ENCODE measurements around the gene BEST1. TPM values are rescaled to one million over a fixed set of nuclear protein-coding genes. Genes with fewer than 3 reads are reported as not detected.

Gene BEST1
- total RNA-seq, 2 experiments from 2014 or later: 0.14 to 0.25 TPM

GRCh38 chr11:61916737-61917333 lies 33.3 kb upstream of the BEST1 start:
- no peak overlapping the region for H3K4me3 ChIP-seq (ENCODE audit: low read length)
- DNase-seq (peak in 1 of 14 experiments; percentile 28), ATAC-seq (ENCODE audit: poor library complexity) (no peak)
- TF ChIP-seq CTCF (IDR thresholded peaks at IDR 0.05): no peak
- peaks cover 32 to 43% of the 10 kb centered on the region in 2 experiments for H3K27me3 ChIP-seq (ENCODE audit: control insufficient read depth in 1 of 2, insufficient read depth in 2 of 2, low read length in 2 of 2)
- H3K9me3 Mint-ChIP-seq: no peaks in the 10 kb centered on the region
- H3K4me1 Mint-ChIP-seq (ENCODE audit: low read depth): peaks cover 15% of the 10 kb centered on the region
- peaks cover 0 to 7% of the 10 kb centered on the region in 2 experiments for H3K9me3 ChIP-seq (ENCODE audit: control insufficient read depth in 1 of 2, insufficient read depth in 1 of 2, low read length in 2 of 2)
- H3K27ac ChIP-seq (ENCODE audit: low read depth in 1 of 2, low read length in 2 of 2): no peak overlapping the region
- peaks cover 13% of the 10 kb centered on the region for H3K4me1 ChIP-seq (ENCODE audit: insufficient read depth, low read length)
- H3K36me3 ChIP-seq (ENCODE audit: insufficient read depth, low read length): no peaks in the 10 kb centered on the region
- no peak overlapping the region for H3K27ac Mint-ChIP-seq
- H3K27me3 Mint-ChIP-seq: peaks cover 85% of the 10 kb centered on the region
- no peaks in the 10 kb centered on the region for H3K36me3 Mint-ChIP-seq (ENCODE audit: low read depth)
- no peak overlapping the region for H3K4me3 Mint-ChIP-seq
- POLR2A ChIA-PET: no interaction called here
- intact Hi-C loops (cut with DNase I, micrococcal nuclease): no loop called here
- CTCF ChIA-PET: interaction anchor here (2.2 kb wide), 1 partner anchor 165 kb away, joined by 7 read pairs; no protein-coding TSS in a partner anchor

- POLR2A ChIA-PET: no interaction called here
- CTCF ChIA-PET: interaction anchor here (0.8 kb wide), 1 partner anchor 19 kb away, joined by 3 read pairs; no protein-coding TSS in a partner anchor
- H3K36me3 Mint-ChIP-seq (ENCODE audit: low read depth): no peaks in the 10 kb centered on the region
- no peak within 1 kb of the TSS for H3K27ac ChIP-seq (ENCODE audit: low read depth in 1 of 2, low read length in 2 of 2)
- peaks cover 32 to 43% of the 10 kb centered on the region in 2 experiments for H3K27me3 ChIP-seq (ENCODE audit: control insufficient read depth in 1 of 2, insufficient read depth in 2 of 2, low read length in 2 of 2)
- no peak within 1 kb of the TSS for H3K27ac Mint-ChIP-seq
- TF ChIP-seq CTCF (IDR thresholded peaks at IDR 0.05): no peak
- peak in 1 of 14 experiments; percentile 29 for DNase-seq
- peaks cover 80% of the 10 kb centered on the region for H3K27me3 Mint-ChIP-seq
- intact Hi-C loops (cut with DNase I, micrococcal nuclease): no loop called here
- no peak within 1 kb of the TSS for H3K4me3 ChIP-seq (ENCODE audit: low read length)
- peaks cover 0 to 7% of the 10 kb centered on the region in 2 experiments for H3K9me3 ChIP-seq (ENCODE audit: control insufficient read depth in 1 of 2, insufficient read depth in 1 of 2, low read length in 2 of 2)
- no peaks in the 10 kb centered on the region for H3K9me3 Mint-ChIP-seq
- peaks cover 15% of the 10 kb centered on the region for H3K4me1 Mint-ChIP-seq (ENCODE audit: low read depth)
- peaks cover 13% of the 10 kb centered on the region for H3K4me1 ChIP-seq (ENCODE audit: insufficient read depth, low read length)
- no peaks in the 10 kb centered on the region for H3K36me3 ChIP-seq (ENCODE audit: insufficient read depth, low read length)
- peak; percentile 26 for ATAC-seq (ENCODE audit: poor library complexity)
- peak within 1 kb of the TSS; percentile 75 for H3K4me3 Mint-ChIP-seq
Observed at GRCh38 chr11:61917334-61918109, 32.6 kb upstream of the BEST1 start, which contains the start of gene RAB3IL1. TSS of gene RAB3IL1 (minus strand) at chr11:61917566. CDS start at chr11:61917367, 199 bp downstream.

DNA sequence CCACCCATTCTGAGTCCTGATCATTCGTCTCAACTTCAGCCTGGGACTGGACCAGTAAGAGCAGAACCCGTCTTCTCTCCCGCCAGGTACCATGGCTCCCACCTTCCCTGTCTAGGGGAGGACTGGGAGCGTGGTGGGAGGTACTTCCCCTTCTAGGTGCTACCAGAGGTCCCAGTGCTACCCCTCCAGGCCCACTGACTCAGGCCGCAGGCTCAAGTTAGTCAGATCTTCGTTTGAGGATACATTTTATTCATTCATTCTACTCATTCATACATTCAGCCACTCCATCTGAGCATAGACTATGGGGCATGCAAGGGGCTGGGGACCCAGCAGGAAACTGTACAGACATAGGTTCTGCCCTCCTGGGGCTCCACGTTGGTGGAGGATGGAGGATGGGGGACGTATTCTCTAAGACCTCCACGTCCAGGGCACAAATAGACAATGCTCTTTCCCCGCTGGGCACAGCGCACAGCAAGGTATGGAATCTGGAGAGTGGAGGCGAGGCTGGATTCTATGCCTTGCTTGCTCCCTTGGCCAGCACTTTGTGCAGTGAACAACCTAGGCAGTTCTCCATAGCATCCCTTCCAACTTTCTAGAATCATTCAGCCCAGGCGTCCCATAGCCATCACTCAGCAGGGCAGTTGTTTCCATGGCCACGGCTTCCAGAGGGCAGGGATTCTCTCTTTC lies 31.8 kb upstream of the BEST1 start:
- Mint-ChIP-seq H3K27me3 (peaks cover 79% of the 10 kb centered on the region), H3K27ac (no peak overlapping the region), H3K4me3 (peak overlapping the region; percentile 75), H3K36me3 (ENCODE audit: low read depth) (no peaks in the 10 kb centered on the region), H3K4me1 (ENCODE audit: low read depth) (peaks cover 15% of the 10 kb centered on the region), H3K9me3 (no peaks in the 10 kb centered on the region)
- DNase-seq (no peak), ATAC-seq (ENCODE audit: poor library complexity) (no peak)
- Histone ChIP-seq H3K9me3 (ENCODE audit: control insufficient read depth in 1 of 2, insufficient read depth in 1 of 2, low read length in 2 of 2) (peaks cover 0 to 7% of the 10 kb centered on the region in 2 experiments), H3K4me3 (ENCODE audit: low read length) (no peak overlapping the region), H3K27me3 (ENCODE audit: control insufficient read depth in 1 of 2, insufficient read depth in 2 of 2, low read length in 2 of 2) (peaks cover 32 to 43% of the 10 kb centered on the region in 2 experiments), H3K27ac (ENCODE audit: low read depth in 1 of 2, low read length in 2 of 2) (no peak overlapping the region), H3K36me3 (ENCODE audit: insufficient read depth, low read length) (no peaks in the 10 kb centered on the region), H3K4me1 (ENCODE audit: insufficient read depth, low read length) (peaks cover 13% of the 10 kb centered on the region)
- no peak for TF ChIP-seq CTCF (IDR thresholded peaks at IDR 0.05)
- CTCF ChIA-PET: interaction anchor here (0.8 kb wide), 1 partner anchor 19 kb away, joined by 3 read pairs; no protein-coding TSS in a partner anchor
- intact Hi-C loops (cut with DNase I, micrococcal nuclease): no loop called here
- POLR2A ChIA-PET: no interaction called here
